ENCODE results near the gene TEC. TPM values are rescaled to one million over a fixed set of nuclear protein-coding genes. Genes with fewer than 3 reads are reported as not detected.

Gene TEC
- total and polyA plus RNA-seq, 2 experiments from 2014 or later, result 3.2 to 4.0 TPM

GRCh38 chr4:48267574-48267973 lies 2.1 kb downstream of the TEC start:
- no peak for DNase-seq (ENCODE audit: low read depth in 1 of 2, low spot score in 1 of 2)
- H3K9me3 ChIP-seq (ENCODE audit: low read depth), result no peaks in the 10 kb centered on the region
- TF ChIP-seq CTCF (IDR thresholded peaks at IDR 0.05; ENCODE audit: low read depth, low read length), result no peak
- no peak overlapping the region for H3K27ac ChIP-seq
- peaks cover 2% of the 10 kb centered on the region for H3K4me1 ChIP-seq (ENCODE audit: low read depth)
- no peak overlapping the region for H3K4me3 ChIP-seq
- H3K36me3 ChIP-seq, result no peaks in the 10 kb centered on the region
- no peaks in the 10 kb centered on the region for H3K27me3 ChIP-seq

DNA sequence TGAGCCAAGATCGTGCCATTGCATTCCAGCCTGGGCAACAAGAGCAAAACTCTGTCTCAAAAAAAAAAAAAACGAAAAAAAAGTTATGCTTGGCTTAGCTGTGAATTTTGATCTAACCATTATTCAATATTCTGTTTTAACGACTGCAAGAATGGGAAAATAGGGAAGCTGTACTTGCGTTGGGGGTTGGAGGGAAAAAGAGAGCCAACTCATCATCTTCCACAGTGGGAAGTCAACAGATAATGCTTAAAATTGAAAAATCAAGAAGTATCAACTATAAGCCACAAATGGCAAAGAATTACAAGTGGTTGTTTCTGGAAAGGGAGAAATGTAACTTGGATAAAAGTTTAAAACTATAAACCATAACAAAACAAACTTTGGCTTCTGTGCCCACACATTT lies 2.9 kb downstream of the TEC start:
- Histone ChIP-seq H3K36me3 (no peaks in the 10 kb centered on the region), H3K4me3 (no peak overlapping the region), H3K27ac (no peak overlapping the region), H3K4me1 (ENCODE audit: low read depth) (peaks cover 2% of the 10 kb centered on the region), H3K27me3 (no peaks in the 10 kb centered on the region), H3K9me3 (ENCODE audit: low read depth) (no peaks in the 10 kb centered on the region)
- DNase-seq (ENCODE audit: low read depth in 1 of 2, low spot score in 1 of 2), result no peak
- TF ChIP-seq CTCF (IDR thresholded peaks at IDR 0.05; ENCODE audit: low read depth, low read length), result no peak

DNA sequence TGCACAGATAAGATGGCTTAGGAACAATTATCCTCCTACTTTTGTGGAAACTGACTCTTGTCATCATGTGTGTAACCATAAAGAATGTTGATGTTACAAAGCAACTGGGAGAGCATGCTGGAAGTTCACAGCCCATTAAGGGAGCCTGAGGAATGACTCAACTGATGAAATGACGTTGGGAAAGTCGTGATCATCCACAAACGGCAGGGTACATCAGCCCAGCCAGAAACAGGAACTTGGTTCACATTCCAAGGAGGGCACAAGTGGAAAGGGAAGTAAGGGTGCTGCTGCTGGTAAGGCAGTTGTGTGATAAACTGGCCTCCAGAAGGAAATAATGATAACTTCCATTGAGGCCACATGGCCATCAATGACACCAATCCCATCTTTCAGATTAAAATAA lies 6.7 kb downstream of the TEC start:
- Histone ChIP-seq H3K36me3 (no peaks in the 10 kb centered on the region), H3K4me3 (no peak overlapping the region), H3K27ac (no peak overlapping the region), H3K9me3 (ENCODE audit: low read depth) (no peaks in the 10 kb centered on the region), H3K27me3 (no peaks in the 10 kb centered on the region), H3K4me1 (ENCODE audit: low read depth) (no peaks in the 10 kb centered on the region)
- no peak for DNase-seq (ENCODE audit: low read depth in 1 of 2, low spot score in 1 of 2)
- TF ChIP-seq CTCF (IDR thresholded peaks at IDR 0.05; ENCODE audit: low read depth, low read length), result no peak

- DNase-seq (ENCODE audit: low read depth in 1 of 2, low spot score in 1 of 2), result no peak
- TF ChIP-seq CTCF (IDR thresholded peaks at IDR 0.05; ENCODE audit: low read depth, low read length), result no peak
- peaks cover under 1% of the 10 kb centered on the region for H3K4me1 ChIP-seq (ENCODE audit: low read depth)
- H3K27ac ChIP-seq, result no peak overlapping the region
- H3K9me3 ChIP-seq (ENCODE audit: low read depth), result no peaks in the 10 kb centered on the region
- no peaks in the 10 kb centered on the region for H3K27me3 ChIP-seq
- H3K4me3 ChIP-seq, result no peak overlapping the region
- H3K36me3 ChIP-seq, result no peaks in the 10 kb centered on the region
Observed at GRCh38 chr4:48262484-48262883, 7.2 kb downstream of the TEC start.

DNA sequence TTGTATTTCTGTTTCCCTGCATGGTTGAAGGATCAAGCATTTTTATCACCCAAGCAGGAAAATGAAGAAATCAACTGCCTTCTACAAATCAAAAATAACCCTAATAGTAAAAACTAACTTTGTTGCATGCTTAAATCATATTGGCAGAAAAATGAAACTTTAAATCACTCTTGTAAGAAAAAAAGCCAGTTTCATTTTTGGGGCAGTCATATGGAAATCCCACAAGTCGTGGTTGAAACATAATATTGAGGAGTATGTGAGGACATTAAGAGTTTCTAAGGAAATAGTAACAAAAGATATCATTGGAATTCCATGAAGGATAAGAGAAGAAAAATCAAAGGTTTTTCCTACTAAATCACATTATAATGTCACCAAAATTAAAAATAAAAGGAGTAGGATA lies 8.4 kb downstream of the TEC start:
- H3K4me3 ChIP-seq, result no peak overlapping the region
- H3K4me1 ChIP-seq (ENCODE audit: low read depth), result peaks cover 7% of the 10 kb centered on the region
- no peaks in the 10 kb centered on the region for H3K36me3 ChIP-seq
- H3K27ac ChIP-seq, result no peak overlapping the region
- DNase-seq (ENCODE audit: low read depth in 1 of 2, low spot score in 1 of 2), result no peak
- H3K27me3 ChIP-seq, result no peaks in the 10 kb centered on the region
- TF ChIP-seq CTCF (IDR thresholded peaks at IDR 0.05; ENCODE audit: low read depth, low read length), result no peak
- H3K9me3 ChIP-seq (ENCODE audit: low read depth), result no peaks in the 10 kb centered on the region

DNA sequence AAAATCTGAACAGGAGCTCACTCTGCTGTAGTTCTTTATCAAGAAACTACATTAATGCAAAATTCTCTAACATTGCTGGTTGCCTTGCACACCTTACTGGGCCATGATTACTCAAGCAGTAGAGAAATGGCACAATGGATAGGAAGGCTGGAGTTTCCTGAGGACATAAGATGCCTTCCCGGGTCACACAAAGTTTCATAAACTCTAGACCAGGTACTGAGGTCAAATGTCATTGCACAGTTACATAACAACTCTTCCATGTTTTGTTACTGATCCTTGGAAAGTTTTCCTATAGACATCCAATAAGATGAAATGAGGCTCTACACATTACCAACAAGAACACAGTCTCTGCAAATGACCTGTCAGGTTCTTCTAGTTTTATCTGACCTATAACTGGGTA lies 9.9 kb downstream of the TEC start:
- H3K27me3 ChIP-seq, result no peaks in the 10 kb centered on the region
- no peak overlapping the region for H3K27ac ChIP-seq
- H3K9me3 ChIP-seq (ENCODE audit: low read depth), result no peaks in the 10 kb centered on the region
- no peak for DNase-seq (ENCODE audit: low read depth in 1 of 2, low spot score in 1 of 2)
- no peak overlapping the region for H3K4me3 ChIP-seq
- H3K36me3 ChIP-seq, result no peaks in the 10 kb centered on the region
- TF ChIP-seq CTCF (IDR thresholded peaks at IDR 0.05; ENCODE audit: low read depth, low read length), result no peak
- peaks cover 14% of the 10 kb centered on the region for H3K4me1 ChIP-seq (ENCODE audit: low read depth)
